ENCODE measurements around the gene SEMA4D. TPM values are rescaled to one million over a fixed set of nuclear protein-coding genes. Genes with fewer than 3 reads are reported as not detected.

Gene SEMA4D
- total and polyA plus RNA-seq, 2 of the 13 experiments (the other 11 are each of a cell fraction or from before 2014, with no cell fraction given), result 0.13 to 0.16 TPM

GRCh38 chr9:89505048-89505447 is 7.1 kb upstream of the SEMA4D start (continued):
- no peak for TF ChIP-seq ZMAT5 (CRISPR knock-in tag; IDR thresholded peaks at IDR 0.05; ENCODE audit: borderline replicate concordance, low read depth)

- no peak for ATAC-seq
- in situ Hi-C loops (cut with HindIII; ENCODE audit: extremely low pct_ligation_motif_present, low pct_unique_long_range_greater_than_20kb), result no loop called here
- H3K4me3 ChIP-seq (replicated peaks in 1 of 3; ENCODE audit: insufficient read depth in 1 of 3, low read depth in 2 of 3, low read length in 3 of 3), result no peak overlapping the region
- H3K9me3 ChIP-seq (ENCODE audit: low read length), result no peaks in the 10 kb centered on the region
- intact Hi-C loops (cut with micrococcal nuclease; ENCODE audit: unreplicated experiment), result no loop called here
- H3K9ac ChIP-seq (ENCODE audit: insufficient read depth, low read depth, low read length), result no peak overlapping the region
- H3K27me3 ChIP-seq (ENCODE audit: control insufficient read depth in 1 of 2, insufficient read depth in 2 of 2, low read length in 2 of 2), result peaks cover 4 to 35% of the 10 kb centered on the region in 2 experiments; a peak in 4 of 5 replicates
- no peaks in the 10 kb centered on the region for H3K36me3 ChIP-seq (replicated peaks in 1 of 2; ENCODE audit: control insufficient read depth in 1 of 2, insufficient read depth in 2 of 2, low read length in 2 of 2)
- H3K4me1 ChIP-seq (ENCODE audit: insufficient read depth, low read length), result no peaks in the 10 kb centered on the region
- BruUV-seq (replicated peaks), result no TSS peak
- FAIRE-seq, result no peak
- H4K20me1 ChIP-seq (ENCODE audit: insufficient read depth, low read length), result no peaks in the 10 kb centered on the region
- H3K27ac ChIP-seq (ENCODE audit: extremely low read length, insufficient read depth, low read length), result no peak overlapping the region
- no peak for DNase-seq (ENCODE audit: low spot score)
- 2% methylated on average over 5 of the region's 5 CpGs for WGBS (ENCODE audit: low lambda C conversion rate)
- TF ChIP-seq HINFP (CRISPR knock-in tag; IDR thresholded peaks at IDR 0.05; ENCODE audit: low read depth) (no peak), GLMP (CRISPR knock-in tag; IDR thresholded peaks at IDR 0.05; ENCODE audit: borderline replicate concordance) (no peak), ZNF615 (CRISPR knock-in tag; IDR thresholded peaks at IDR 0.05; ENCODE audit: borderline replicate concordance) (no peak)
- H3K79me2 ChIP-seq (ENCODE audit: insufficient read depth, low read length), result no peaks in the 10 kb centered on the region
- POLR2A ChIA-PET, result no interaction called here
- H3K4me2 ChIP-seq (ENCODE audit: low read depth, low read length), result no peak overlapping the region
- H2AFZ ChIP-seq (ENCODE audit: low read length), result no peak overlapping the region
- CTCF ChIA-PET (ENCODE audit: low intra/inter-chr PET ratio, low total read pairs), result no interaction called here
Measured at GRCh38 chr9:89502671-89503070, 4.8 kb upstream of the SEMA4D start.
